Ovary (tissue), 9 donors: ENCODE data around the gene IL1R1. TPM values are rescaled to one million over a fixed set of nuclear protein-coding genes. Genes with fewer than 3 reads are reported as not detected.

Experiments used
- DNase-seq, 5 donors: peaks; one replicate each; pipeline ENCODE4 v3.0.0-alpha.2; 2019 to 2020
- H3K27ac ChIP-seq, 2 donors: fragments of 200-600 bp; one replicate each; pipeline versions ENCODE4 v1.5.1 to v1.8.0; 2019 to 2022
- H3K27me3 ChIP-seq: fragments of 200-600 bp; one replicate; pipeline ENCODE4 v1.8.0; 2022
- H3K36me3 ChIP-seq: fragments of 200-600 bp; sonication (generic); one replicate; pipeline ENCODE4 v1.5.1; 2019
- H3K4me1 ChIP-seq: one replicate; pipeline ENCODE4 v1.8.1; 2013; ENCODE audit warnings: mild to moderate bottlenecking, moderate library complexity; ENCODE audit not compliant: insufficient read depth
- H3K4me3 ChIP-seq: fragments of 200-600 bp; sonication (generic); one replicate; pipeline ENCODE4 v1.5.1; 2017
- H3K9me3 ChIP-seq, 2 donors: fragments of 200-600 bp in 1 of 2; sonication (generic) in 1 of 2; one replicate each; pipeline versions ENCODE4 v1.5.1 to v1.8.1; 2013 to 2019; ENCODE audit warnings: mild to moderate bottlenecking in 1 of 2, moderate library complexity in 1 of 2
- CTCF ChIP-seq, 3 donors: fragments of 450-650 bp in 2 of 3; fragments of 200-600 bp in 1 of 3; IDR thresholded peaks; one replicate each; pipeline versions ENCODE4 v1.5.1 to v1.8.0; 2016 to 2022; ENCODE audit warnings: antibody characterized with exemption in 3 of 3, mild to moderate bottlenecking in 1 of 3
- EP300 ChIP-seq: sonication (generic); formaldehyde crosslinking; IDR thresholded peaks from one replicate; pipeline ENCODE4 v1.6.1; 2017; ENCODE audit warnings: antibody characterized with exemption
- POLR2A ChIP-seq: fragments of 450-650 bp; IDR thresholded peaks from one replicate; pipeline ENCODE4 v1.6.1; 2017; ENCODE audit warnings: antibody characterized with exemption, mild to moderate bottlenecking, moderate library complexity
- WGBS, 3 donors: extraction: QIAGEN DNeasy Blood & Tissue Kit in 1 of 3; methylation state at CpG; one replicate each; pipeline versions ENCODE4 v1.1.5 to v1.1.7; 2013 to 2017; 5-methylcytosine and 5-hydroxymethylcytosine counted together
- intact Hi-C, 4 donors: fragments of 100-400 bp; cut with DNase I; formaldehyde crosslinking; loops; one replicate each; pipeline versions ENCODE4 v1.11.0 to v1.15.1; 2022 to 2023
- polyA plus RNA-seq, 2 donors: library from polyadenylated mRNA; stranded (reverse); fragments of 200-250 nt in 1 of 2; fragments of 350-450 nt in 1 of 2; fragmentation: Illumina TruSeq in 1 of 2; extraction: RNeasy Lipid Tissue Mini Kit (QIAGEN cat#74804) in 1 of 2; gene quantifications; one replicate each; pipeline ENCODE4 v1.2.3, GENCODE V29; 2013 to 2014
- total RNA-seq, 7 donors: library from RNA; depleted of rRNA in 2 of 7; stranded (reverse); fragments of >200 nt in 2 of 7; fragmentation: NEBNext Ultra II Directional in 3 of 7; extraction: Animal tissue kit (Norgen Biotek cat#: 25700) in 3 of 7; gene quantifications; one replicate each; pipeline versions ENCODE4 v1.1.0 to v1.2.4, GENCODE V29; 2016 to 2023
- donor health status: DM: no; HTN: no; CAD: no; lungs with moderate emphysema.
- donor health status: DM: no; HTN: no; CAD: no.
- donor health status: Bipolar disorder and iron deficiency.
- donor health status: DM: yes; HTN: yes; CAD: no.
- donor health status: DM: no; HTN: no; CAD: no.
- donor health status: DM: yes; HTN: yes; CAD: no.

Gene IL1R1
- total and polyA plus RNA-seq, 9 donors = 6.5 to 142 (median 36.5) TPM

GRCh38 chr2:102131564-102131963 lies 11.0 kb upstream of the IL1R1 start:
- no peak for DNase-seq
- no peak overlapping the region for H3K4me3 ChIP-seq
- H3K4me1 ChIP-seq = no peaks in the 10 kb centered on the region
- no peaks in the 10 kb centered on the region for H3K27me3 ChIP-seq
- H3K36me3 ChIP-seq = no peaks in the 10 kb centered on the region
- intact Hi-C loops = no loop called here
- no peaks in the 10 kb centered on the region for H3K9me3 ChIP-seq
- H3K27ac ChIP-seq = no peak overlapping the region
- 88 to 95% (median 92%) methylated on average over 5 of the region's 5 CpGs for WGBS, 3 donors
- TF ChIP-seq EP300 (no peak), POLR2A (no peak), CTCF (IDR thresholded peaks at IDR 0.05) (no peak)

GRCh38 chr2:102137138-102137537 lies 5.4 kb upstream of the IL1R1 start:
- no peak for TF ChIP-seq POLR2A
- H3K9me3 ChIP-seq = no peaks in the 10 kb centered on the region
- H3K4me1 ChIP-seq = peaks cover 5% of the 10 kb centered on the region
- no peaks in the 10 kb centered on the region for H3K36me3 ChIP-seq
- no peaks in the 10 kb centered on the region for H3K27me3 ChIP-seq
- no peak overlapping the region for H3K27ac ChIP-seq
- 92 to 95% (median 94%) methylated on average over 2 of the region's 2 CpGs for WGBS, 3 donors
- DNase-seq = no peak
- intact Hi-C loops = no loop called here
- no peak overlapping the region for H3K4me3 ChIP-seq

- WGBS, 3 donors = 47 to 53% (median 48%) methylated on average over 4 of the region's 4 CpGs
- Histone ChIP-seq H3K27me3 (no peaks in the 10 kb centered on the region), H3K27ac (no peak overlapping the region), H3K4me1 (peaks cover 5% of the 10 kb centered on the region), H3K4me3 (no peak overlapping the region), H3K9me3 (no peaks in the 10 kb centered on the region), H3K36me3 (no peaks in the 10 kb centered on the region)
- no peak for DNase-seq
- intact Hi-C loops = no loop called here
- TF ChIP-seq POLR2A (no peak), EP300 (no peak), CTCF (IDR thresholded peaks at IDR 0.05) (no peak)
Measured at GRCh38 chr2:102138331-102138730, 4.2 kb upstream of the IL1R1 start.

- WGBS, 3 donors = 71 to 74% (median 72%) methylated on average over 1 of the region's 1 CpG
- intact Hi-C loops = no loop called here
- no peak for TF ChIP-seq CTCF (IDR thresholded peaks at IDR 0.05)
- TF ChIP-seq EP300 = no peak
- TF ChIP-seq POLR2A = no peak
- Histone ChIP-seq H3K27me3 (no peaks in the 10 kb centered on the region), H3K36me3 (no peaks in the 10 kb centered on the region), H3K9me3 (no peaks in the 10 kb centered on the region), H3K4me1 (peaks cover 5% of the 10 kb centered on the region), H3K27ac (no peak overlapping the region), H3K4me3 (no peak overlapping the region)
- no peak for DNase-seq
Measured at GRCh38 chr2:102139851-102140250, 2.7 kb upstream of the IL1R1 start.

- H3K27ac ChIP-seq = no peak overlapping the region
- no peaks in the 10 kb centered on the region for H3K36me3 ChIP-seq
- H3K4me3 ChIP-seq = no peak overlapping the region
- no peak for DNase-seq
- H3K27me3 ChIP-seq = no peaks in the 10 kb centered on the region
- 94 to 100% (median 96%) methylated on average over 2 of the region's 2 CpGs for WGBS, 3 donors
- H3K4me1 ChIP-seq = peaks cover 5% of the 10 kb centered on the region
- no peak for TF ChIP-seq CTCF (IDR thresholded peaks at IDR 0.05)
- TF ChIP-seq EP300 = no peak
- TF ChIP-seq POLR2A = no peak
- intact Hi-C loops = no loop called here
- H3K9me3 ChIP-seq = no peaks in the 10 kb centered on the region
Measured at GRCh38 chr2:102140377-102140776, 2.2 kb upstream of the IL1R1 start.
